WERI-Rb-1 (cell line): ENCODE data around the gene CCDC86.

ENCODE experiments used
- DNase-seq: peaks from one replicate; pipeline ENCODE4 v3.0.0-alpha.2; 2020
- H3K27ac ChIP-seq: fragments of 250-450 bp; sonication (Bioruptor Pico); 2 replicates; pipeline ENCODE4 v1.5.1; 2020; ENCODE audit warnings: mild to moderate bottlenecking, moderate library complexity
- H3K27me3 ChIP-seq: fragments of 250-450 bp; sonication (Bioruptor Pico); 2 replicates; pipeline ENCODE4 v1.5.1; 2021; ENCODE audit warnings: mild to moderate bottlenecking, low read depth, moderate library complexity; ENCODE audit not compliant: insufficient read depth, severe bottlenecking
- H3K36me3 ChIP-seq: fragments of 250-450 bp; sonication (Bioruptor Pico); 2 replicates; pipeline ENCODE4 v1.5.1; 2020; ENCODE audit warnings: mild to moderate bottlenecking, moderate library complexity
- H3K4me3 ChIP-seq: 2 replicates; pipeline ENCODE4 v1.5.1; 2011; ENCODE audit warnings: low read depth, mild to moderate bottlenecking, control low read depth, low read length
- H3K9me3 ChIP-seq: fragments of 250-450 bp; sonication (Bioruptor Pico); 2 replicates; pipeline ENCODE4 v1.5.1; 2021; ENCODE audit warnings: mild to moderate bottlenecking, moderate library complexity; ENCODE audit not compliant: severe bottlenecking
- CTCF ChIP-seq: IDR thresholded peaks from 2 replicates; pipeline ENCODE4 v1.5.1; 2011; ENCODE audit warnings: low read depth, mild to moderate bottlenecking, control low read depth, inconsistent platforms, low read length

CCDC86 gene

DNA sequence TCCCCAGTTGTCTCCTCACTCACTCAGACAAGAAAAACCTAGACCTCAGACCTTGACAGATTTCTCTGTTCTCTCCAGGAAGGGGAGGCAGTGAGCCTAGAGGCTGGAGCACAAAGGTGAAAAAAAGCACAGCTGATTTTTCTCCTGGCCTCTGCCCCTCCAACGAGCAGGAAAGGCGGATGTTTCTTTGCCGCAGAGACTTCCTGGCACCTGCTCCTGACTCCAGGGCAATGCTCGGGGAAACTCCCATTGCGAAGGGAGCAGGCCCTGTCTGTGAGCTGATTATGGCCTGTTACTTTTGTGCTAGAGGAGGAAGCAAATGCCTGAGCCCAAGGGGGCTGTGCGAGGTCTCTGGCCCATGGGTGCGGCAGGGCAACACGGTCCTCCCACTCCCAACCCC lies 31.3 kb upstream of the CCDC86 start:
- Histone ChIP-seq H3K4me3 (no peak overlapping the region), H3K27ac (no peak overlapping the region), H3K27me3 (no peaks in the 10 kb centered on the region), H3K9me3 (no peaks in the 10 kb centered on the region), H3K36me3 (no peaks in the 10 kb centered on the region)
- DNase-seq, result no peak
- TF ChIP-seq CTCF, result no peak

GRCh38 chr11:60813324-60813723 lies 28.6 kb upstream of the CCDC86 start:
- no peak for DNase-seq
- Histone ChIP-seq H3K27ac (no peak overlapping the region), H3K4me3 (no peak overlapping the region), H3K9me3 (peaks cover 7% of the 10 kb centered on the region), H3K27me3 (no peaks in the 10 kb centered on the region), H3K36me3 (no peaks in the 10 kb centered on the region)
- TF ChIP-seq CTCF, result no peak

GRCh38 chr11:60814112-60814511 lies 27.8 kb upstream of the CCDC86 start:
- Histone ChIP-seq H3K27ac (no peak overlapping the region), H3K27me3 (no peaks in the 10 kb centered on the region), H3K4me3 (no peak overlapping the region), H3K36me3 (no peaks in the 10 kb centered on the region), H3K9me3 (peaks cover 7% of the 10 kb centered on the region)
- DNase-seq, result no peak
- TF ChIP-seq CTCF, result no peak

DNA sequence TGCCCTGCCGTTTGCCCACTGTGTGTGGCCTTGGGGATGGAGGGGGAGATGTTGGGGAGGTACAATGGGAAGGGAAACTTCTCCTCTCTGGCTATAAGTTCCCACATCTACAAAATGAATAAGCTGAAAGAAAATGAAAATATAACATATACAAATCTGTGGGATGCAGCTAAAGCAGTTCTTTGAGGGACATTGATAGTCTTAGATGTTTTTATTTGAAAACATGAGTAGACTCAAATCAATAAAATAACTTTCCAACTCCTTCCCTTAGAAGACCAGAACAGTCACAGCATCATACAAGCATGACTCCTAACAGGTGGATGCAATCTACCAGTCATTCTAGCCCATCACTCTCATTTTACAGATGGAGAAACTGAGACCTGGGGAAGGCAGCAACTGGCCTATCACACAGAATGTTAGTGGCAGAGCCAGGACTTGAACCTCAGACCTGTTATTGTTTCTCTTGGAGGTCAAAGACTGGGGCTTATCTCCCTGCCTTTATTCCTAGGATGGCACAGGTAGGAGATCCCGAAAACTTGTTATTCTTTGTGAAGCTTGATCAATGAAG lies 25.2 kb upstream of the CCDC86 start:
- H3K9me3 ChIP-seq, result peaks cover 7% of the 10 kb centered on the region
- DNase-seq, result no peak
- no peak overlapping the region for H3K4me3 ChIP-seq
- no peaks in the 10 kb centered on the region for H3K27me3 ChIP-seq
- TF ChIP-seq CTCF, result no peak
- H3K27ac ChIP-seq, result no peak overlapping the region
- H3K36me3 ChIP-seq, result no peaks in the 10 kb centered on the region

DNA sequence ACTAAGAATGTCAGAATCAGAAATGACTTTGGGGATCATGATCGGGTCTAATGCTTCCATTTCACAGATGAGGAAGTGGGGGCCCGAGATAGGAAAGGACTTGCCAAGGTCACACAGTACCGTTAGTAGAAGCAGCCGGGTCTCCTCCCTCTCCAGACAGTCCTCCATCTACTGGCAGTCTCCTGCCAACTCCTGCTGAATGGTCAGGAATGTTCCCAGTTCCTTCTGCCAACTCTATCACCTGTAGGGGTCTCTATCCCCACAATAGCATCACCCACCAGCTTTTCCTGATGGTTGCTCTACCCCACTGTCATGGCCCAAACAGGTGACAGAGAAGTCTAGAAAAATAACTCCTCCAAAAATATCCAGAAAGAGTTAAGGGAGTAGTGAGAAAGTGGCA lies 23.9 kb upstream of the CCDC86 start:
- H3K27me3 ChIP-seq, result no peaks in the 10 kb centered on the region
- H3K4me3 ChIP-seq, result no peak overlapping the region
- DNase-seq, result no peak
- H3K36me3 ChIP-seq, result no peaks in the 10 kb centered on the region
- H3K9me3 ChIP-seq, result peaks cover 7% of the 10 kb centered on the region
- H3K27ac ChIP-seq, result no peak overlapping the region
- no peak for TF ChIP-seq CTCF
